Islet precursor cell (in vitro differentiated cells): ENCODE data around the gene MLLT1.

Experiments used
- DNase-seq: peaks from one replicate; pipeline ENCODE4 v3.0.0-alpha.2; 2018

MLLT1 gene

GRCh38 chr19:6204866-6205723 is 74.7 kb downstream of the MLLT1 start:
- DNase-seq, result no peak

GRCh38 chr19:6204212-6204611 is 75.6 kb downstream of the MLLT1 start:
- no peak for DNase-seq

- DNase-seq, result peak; percentile 99
Measured at GRCh38 chr19:6199240-6199994, 80.4 kb downstream of the MLLT1 start.

- DNase-seq, result no peak
Measured at GRCh38 chr19:6198896-6199239, 80.9 kb downstream of the MLLT1 start.

- DNase-seq, result no peak
Measured at GRCh38 chr19:6196361-6196760, 83.4 kb downstream of the MLLT1 start.

- DNase-seq, result peak; percentile 4
Measured at GRCh38 chr19:6188811-6189210, 91.0 kb downstream of the MLLT1 start.

- DNase-seq, result peak; percentile 15
Measured at GRCh38 chr19:6187374-6187773, 92.4 kb downstream of the MLLT1 start.

- no peak for DNase-seq
Measured at GRCh38 chr19:6185835-6186834, 93.6 kb downstream of the MLLT1 start.

- peak; percentile 37 for DNase-seq
Measured at GRCh38 chr19:6185093-6185834, 94.5 kb downstream of the MLLT1 start.

GRCh38 chr19:6181119-6181518 is 98.7 kb downstream of the MLLT1 start:
- no peak for DNase-seq

GRCh38 chr19:6173190-6173589 is 106.6 kb downstream of the MLLT1 start:
- DNase-seq, result no peak

- no peak for DNase-seq
Measured at GRCh38 chr19:6172074-6172863, 107.5 kb downstream of the MLLT1 start.

- DNase-seq, result no peak
Measured at GRCh38 chr19:6167115-6167514, 112.7 kb downstream of the MLLT1 start.

GRCh38 chr19:6164906-6165531 is 114.8 kb downstream of the MLLT1 start:
- DNase-seq, result peak; percentile 25

- peak; percentile 47 for DNase-seq
Measured at GRCh38 chr19:6161271-6161850, 118.4 kb downstream of the MLLT1 start.
